Natural killer cell treated with Interleukin-12 subunit alpha and Interleukin-12 subunit beta and Interleukin-15 and Interleukin-18, amount 100 ng/mL, for 72 hours (primary cell): Measurements from ENCODE around the gene U2AF2. TPM values are rescaled to one million over a fixed set of nuclear protein-coding genes. Genes with fewer than 3 reads are reported as not detected.

Source experiments
- ATAC-seq, 2 donors: fragments of 150-1000 bp; cut with Tn5 transposase in 1 of 2; sonication (Bioruptor Pico), chemical (Tn5 transposase) in 1 of 2; 2 replicates each; pipeline ENCODE4 v1.10.0; 2021
- DNase-seq: peaks from one replicate; pipeline ENCODE4 v3.0.0; 2022; ENCODE audit warnings: low spot score
- H3K27ac Mint-ChIP-seq, 2 donors: 1 replicate in 1 of 2; 2 replicates in 1 of 2; pipeline ENCODE4 v1.8.0; 2022; ENCODE audit warnings: mixed read lengths in 2 of 2, mild to moderate bottlenecking in 1 of 2, moderate library complexity in 1 of 2
- H3K27me3 Mint-ChIP-seq, 2 donors: 1 replicate in 1 of 2; 2 replicates in 1 of 2; pipeline ENCODE4 v1.8.0; 2022; ENCODE audit warnings: mixed read lengths in 2 of 2
- H3K36me3 Mint-ChIP-seq: one replicate; pipeline ENCODE4 v1.8.0; 2022; ENCODE audit warnings: mixed read lengths
- H3K4me1 Mint-ChIP-seq, 2 donors: 1 replicate in 1 of 2; 2 replicates in 1 of 2; pipeline ENCODE4 v1.8.0; 2022; ENCODE audit warnings: low read depth in 2 of 2, mixed read lengths in 2 of 2, mild to moderate bottlenecking in 1 of 2
- H3K4me3 Mint-ChIP-seq: one replicate; pipeline ENCODE4 v1.8.0; 2022; ENCODE audit warnings: mixed read lengths
- H3K9me3 Mint-ChIP-seq: 2 replicates; pipeline ENCODE4 v1.8.0; 2022; ENCODE audit warnings: mixed read lengths
- total RNA-seq, 2 donors: library from RNA; stranded (reverse); gene quantifications; one replicate each; pipeline ENCODE4 v1.2.3, GENCODE V29; 2022

The U2AF2 gene
- total RNA-seq, 2 donors from 2014 or later: 266 to 434 TPM

- DNase-seq: no peak
- ATAC-seq: no peak
- H3K9me3 Mint-ChIP-seq: no peaks in the 10 kb centered on the region
- peaks cover 46 to 50% of the 10 kb centered on the region in 2 donors for H3K4me1 Mint-ChIP-seq
- H3K27me3 Mint-ChIP-seq: no peaks in the 10 kb centered on the region
- peak overlapping the region; percentile 78 to 97 for H3K27ac Mint-ChIP-seq
- peaks cover 6% of the 10 kb centered on the region for H3K36me3 Mint-ChIP-seq
- peak overlapping the region; percentile 89 for H3K4me3 Mint-ChIP-seq
Measured at GRCh38 chr19:55642153-55643002, 12.5 kb upstream of the U2AF2 start.

- Mint-ChIP-seq H3K4me1 (peaks cover 43 to 44% of the 10 kb centered on the region in 2 donors), H3K36me3 (no peaks in the 10 kb centered on the region), H3K4me3 (peak within 1 kb of the TSS; percentile 89), H3K27me3 (no peaks in the 10 kb centered on the region), H3K9me3 (no peaks in the 10 kb centered on the region), H3K27ac (peak within 1 kb of the TSS; percentile 78 to 97)
- DNase-seq (no peak), ATAC-seq (peak; percentile 76 to 83)
Measured at GRCh38 chr19:55643003-55643886, 11.6 kb upstream of the U2AF2 start, which contains the start of gene ZNF581. Gene ZNF581 (plus strand): TSS chr19:55643649. CDS start chr19:55644572, 923 bp downstream.

- Mint-ChIP-seq H3K27me3 (no peaks in the 10 kb centered on the region), H3K9me3 (no peaks in the 10 kb centered on the region), H3K27ac (peak overlapping the region; percentile 78 to 97), H3K4me3 (peak overlapping the region; percentile 89), H3K36me3 (no peaks in the 10 kb centered on the region), H3K4me1 (peaks cover 43 to 47% of the 10 kb centered on the region in 2 donors)
- DNase-seq (no peak), ATAC-seq (no peak)
Measured at GRCh38 chr19:55643887-55644176, 11.0 kb upstream of the U2AF2 start.

GRCh38 chr19:55644191-55644833 is 10.5 kb upstream of the U2AF2 start:
- no peak for DNase-seq
- no peak for ATAC-seq
- Mint-ChIP-seq H3K27ac (peak overlapping the region; percentile 78 to 97), H3K4me3 (peak overlapping the region; percentile 89), H3K9me3 (no peaks in the 10 kb centered on the region), H3K36me3 (no peaks in the 10 kb centered on the region), H3K4me1 (peaks cover 39 to 45% of the 10 kb centered on the region in 2 donors), H3K27me3 (no peaks in the 10 kb centered on the region)

- H3K27me3 Mint-ChIP-seq: peaks cover 0 to 3% of the 10 kb centered on the region in 2 donors
- H3K27ac Mint-ChIP-seq: no peak overlapping the region
- ATAC-seq (no peak), DNase-seq (peak; percentile 51)
- peak overlapping the region; percentile 89 for H3K4me3 Mint-ChIP-seq
- H3K4me1 Mint-ChIP-seq: peaks cover 36 to 48% of the 10 kb centered on the region in 2 donors
- H3K36me3 Mint-ChIP-seq: no peaks in the 10 kb centered on the region
- H3K9me3 Mint-ChIP-seq: no peaks in the 10 kb centered on the region
Measured at GRCh38 chr19:55644842-55645511, 9.9 kb upstream of the U2AF2 start.

GRCh38 chr19:55645512-55645881 is 9.3 kb upstream of the U2AF2 start:
- Mint-ChIP-seq H3K9me3 (no peaks in the 10 kb centered on the region), H3K4me3 (peak overlapping the region; percentile 36), H3K36me3 (no peaks in the 10 kb centered on the region), H3K27me3 (peaks cover 0 to 3% of the 10 kb centered on the region in 2 donors), H3K4me1 (peaks cover 31 to 43% of the 10 kb centered on the region in 2 donors), H3K27ac (no peak overlapping the region)
- no peak for ATAC-seq
- no peak for DNase-seq

- ATAC-seq (no peak), DNase-seq (no peak)
- H3K27me3 Mint-ChIP-seq: peaks cover 0 to 3% of the 10 kb centered on the region in 2 donors
- H3K9me3 Mint-ChIP-seq: no peaks in the 10 kb centered on the region
- no peaks in the 10 kb centered on the region for H3K36me3 Mint-ChIP-seq
- peaks cover 20 to 33% of the 10 kb centered on the region in 2 donors for H3K4me1 Mint-ChIP-seq
- H3K27ac Mint-ChIP-seq: peak overlapping the region in 1 of 2 donors; percentile 43
- H3K4me3 Mint-ChIP-seq: peak overlapping the region; percentile 62
Measured at GRCh38 chr19:55646889-55647731, 7.7 kb upstream of the U2AF2 start.

GRCh38 chr19:55647732-55648584 is 6.9 kb upstream of the U2AF2 start, which contains the start of gene CCDC106:
Gene CCDC106 (plus strand): TSS chr19:55648212. CDS start chr19:55649047, 835 bp downstream.
- Mint-ChIP-seq H3K27ac (peak within 1 kb of the TSS in 1 of 2 donors; percentile 59), H3K4me1 (peaks cover 16 to 32% of the 10 kb centered on the region in 2 donors), H3K4me3 (peak within 1 kb of the TSS; percentile 62), H3K27me3 (peaks cover 0 to 3% of the 10 kb centered on the region in 2 donors), H3K36me3 (no peaks in the 10 kb centered on the region), H3K9me3 (no peaks in the 10 kb centered on the region)
- peak; percentile 63 for DNase-seq
- ATAC-seq: peak; percentile 3 to 40

GRCh38 chr19:55648585-55649267 is 6.1 kb upstream of the U2AF2 start:
- peaks cover 0 to 3% of the 10 kb centered on the region in 2 donors for H3K27me3 Mint-ChIP-seq
- H3K27ac Mint-ChIP-seq: peak overlapping the region in 1 of 2 donors; percentile 59
- peak overlapping the region; percentile 62 for H3K4me3 Mint-ChIP-seq
- no peaks in the 10 kb centered on the region for H3K9me3 Mint-ChIP-seq
- ATAC-seq (no peak), DNase-seq (no peak)
- H3K4me1 Mint-ChIP-seq: peaks cover 9 to 26% of the 10 kb centered on the region in 2 donors
- no peaks in the 10 kb centered on the region for H3K36me3 Mint-ChIP-seq

GRCh38 chr19:55649268-55650125 is 5.3 kb upstream of the U2AF2 start:
- Mint-ChIP-seq H3K4me1 (peaks cover 15 to 24% of the 10 kb centered on the region in 2 donors), H3K9me3 (no peaks in the 10 kb centered on the region), H3K4me3 (peak overlapping the region; percentile 54), H3K27me3 (peaks cover 0 to 3% of the 10 kb centered on the region in 2 donors), H3K27ac (peak overlapping the region in 1 of 2 donors; percentile 59), H3K36me3 (no peaks in the 10 kb centered on the region)
- ATAC-seq (no peak), DNase-seq (no peak)
